GM19193 (cell line): Measurements from ENCODE around the gene FITM2.

Source experiments
- POLR2A ChIP-seq: IDR thresholded peaks from 4 replicates; pipeline ENCODE4 v1.6.1; 2011; ENCODE audit not compliant: insufficient read depth, insufficient read length; ENCODE audit errors: extremely low read depth

The FITM2 gene

DNA sequence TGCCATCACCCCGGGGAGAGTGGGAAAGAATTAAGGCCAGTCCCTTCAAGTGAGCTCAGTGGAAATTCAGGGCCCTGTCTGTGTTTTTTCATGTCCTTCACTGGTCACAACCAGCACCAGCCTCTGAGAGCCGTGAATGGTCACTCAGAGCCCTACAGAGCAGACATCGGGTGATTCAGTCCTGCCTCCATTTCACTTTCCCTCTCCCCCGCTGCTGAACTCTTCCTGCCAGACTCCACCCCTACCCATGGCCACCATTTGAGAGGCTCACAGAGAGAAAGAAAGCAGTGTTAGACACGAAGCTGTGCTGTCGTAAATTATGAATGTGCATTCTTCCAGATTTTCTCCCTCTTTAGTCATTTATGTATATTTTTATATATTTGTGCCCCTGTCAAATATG, 31.2 kb upstream of the FITM2 start:
- no peak for TF ChIP-seq POLR2A

DNA sequence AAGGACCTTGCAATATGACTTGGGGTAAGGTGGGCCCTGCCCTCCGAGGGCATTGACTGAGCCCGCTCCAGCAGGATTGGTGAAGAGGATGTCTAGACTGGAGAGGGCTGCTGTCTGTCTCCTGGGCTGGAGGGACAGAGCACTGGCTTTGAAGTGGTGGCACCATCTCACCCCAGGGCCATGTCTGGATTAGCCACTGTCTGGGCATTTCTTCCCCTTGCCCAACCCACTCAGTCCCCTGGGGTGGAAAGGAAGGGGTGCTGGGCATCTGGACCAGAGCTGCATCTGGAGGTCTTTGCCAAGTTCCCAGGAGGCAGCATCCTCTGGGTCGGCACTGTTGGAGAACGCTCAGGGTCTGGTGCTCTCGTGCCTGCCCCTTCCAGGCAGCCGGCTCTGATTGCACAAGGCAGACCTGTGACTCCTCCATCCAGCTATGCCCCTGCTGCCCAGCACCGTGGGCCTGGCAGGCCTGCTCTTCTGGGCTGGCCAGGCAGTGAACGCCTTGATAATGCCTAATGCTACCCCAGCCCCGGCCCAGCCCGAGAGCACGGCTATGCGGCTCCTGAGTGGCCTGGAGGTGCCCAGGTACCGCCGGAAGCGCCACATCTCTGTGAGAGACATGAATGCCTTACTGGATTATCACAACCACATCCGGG, 25.9 kb upstream of the FITM2 start, which contains the start of gene R3HDML:
Gene R3HDML, plus strand, starts transcription at position 319 of the 656 bp plus-strand sequence. Its CDS starts 115 bp downstream, at position 434.
- TF ChIP-seq POLR2A = no peak

DNA sequence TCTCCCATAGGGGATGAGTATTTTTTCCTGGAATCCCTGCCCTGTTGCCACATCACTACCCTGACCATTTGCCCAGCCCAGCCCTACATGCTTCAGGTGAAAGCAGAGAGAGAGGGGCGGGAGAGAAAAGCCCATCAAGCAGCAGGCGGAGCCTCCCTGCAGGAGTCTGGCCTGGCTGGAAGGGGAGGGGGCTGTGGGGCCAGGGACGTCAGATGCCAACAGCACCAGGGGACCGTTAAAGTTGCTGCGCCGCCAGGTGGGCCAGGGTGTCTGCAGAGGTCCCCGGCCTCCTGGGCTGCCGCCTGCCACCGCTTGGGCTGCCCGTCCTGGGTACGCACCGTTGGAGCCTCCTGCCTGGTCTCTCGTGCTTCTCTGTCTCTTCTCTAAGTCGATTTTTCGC, 25.1 kb upstream of the FITM2 start:
- no peak for TF ChIP-seq POLR2A

DNA sequence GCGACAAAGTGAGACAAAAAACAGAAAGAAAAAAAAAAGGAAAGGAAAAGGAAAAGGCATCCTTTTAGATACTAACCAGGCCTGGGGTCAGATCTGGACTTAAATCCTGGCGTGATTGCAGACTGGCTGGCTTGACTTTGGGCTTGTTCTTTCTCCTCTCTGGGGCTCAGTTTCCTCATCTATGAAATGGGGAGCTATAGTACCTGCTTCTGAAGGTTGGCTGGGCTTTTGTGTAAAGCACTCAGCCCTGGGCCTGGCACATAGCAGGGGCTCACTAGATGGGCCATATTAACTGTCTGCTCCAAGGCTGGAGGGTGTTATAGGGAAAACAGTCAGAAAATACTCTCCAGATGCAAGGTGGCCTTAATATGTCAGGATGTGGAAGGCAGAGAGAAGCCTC, 24.7 kb upstream of the FITM2 start:
- TF ChIP-seq POLR2A = no peak

DNA sequence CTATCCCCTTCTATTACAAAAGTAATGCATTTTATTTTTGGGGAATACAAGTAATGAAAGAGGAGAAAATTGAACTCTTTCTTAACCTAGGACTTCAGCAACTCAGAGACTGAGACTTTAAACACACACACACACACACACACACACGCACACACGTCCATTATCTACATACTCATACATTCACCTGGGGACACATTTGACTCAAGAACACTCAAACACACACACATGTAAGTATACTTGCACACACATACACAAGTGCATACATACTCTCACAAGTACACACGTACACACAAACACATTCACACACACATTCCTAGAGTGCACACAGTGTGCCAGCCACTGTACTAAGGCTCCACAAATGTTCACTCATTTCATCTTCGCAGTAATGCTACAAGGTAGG, 23.7 kb upstream of the FITM2 start:
- no peak for TF ChIP-seq POLR2A

DNA sequence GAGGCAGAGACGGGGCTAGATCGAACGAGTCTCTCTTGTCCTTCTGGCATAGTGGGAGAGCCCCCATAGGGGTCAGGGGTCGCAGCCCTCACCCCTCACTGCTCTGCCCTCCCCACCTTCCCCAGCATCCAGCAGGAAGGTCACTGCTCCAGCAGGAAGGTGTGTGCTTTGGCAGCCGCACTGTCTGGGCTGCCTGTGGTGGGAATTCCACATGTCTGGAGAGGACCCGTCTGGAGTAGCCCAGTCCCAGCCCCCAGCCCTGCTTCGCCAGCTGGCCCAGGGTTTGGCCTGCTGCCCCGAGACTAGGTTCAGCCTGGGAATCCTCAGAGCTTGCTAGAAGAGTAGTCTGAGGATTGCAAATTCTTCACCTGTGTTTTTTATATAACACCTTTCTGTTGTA, 23.3 kb upstream of the FITM2 start:
- TF ChIP-seq POLR2A = no peak

DNA sequence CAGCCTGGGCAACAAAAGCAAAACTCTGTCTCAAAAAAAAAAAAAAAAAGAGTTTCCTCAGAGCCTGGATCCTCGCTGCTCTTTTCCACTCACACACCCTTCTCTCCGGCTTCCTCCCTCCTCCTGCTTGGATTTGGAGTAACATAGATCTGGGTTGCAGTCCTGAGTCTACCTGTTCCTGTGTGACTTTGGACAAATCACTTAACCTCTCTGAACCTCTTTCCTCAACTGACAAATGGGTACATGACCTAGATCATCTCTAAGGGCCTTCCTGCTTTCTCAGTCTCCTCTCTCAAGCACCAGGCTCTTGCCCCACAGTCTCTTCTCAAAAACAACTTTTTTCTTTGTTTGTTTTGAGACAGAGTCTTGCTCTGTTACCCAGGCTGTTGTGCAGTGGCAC, 20.2 kb upstream of the FITM2 start:
- no peak for TF ChIP-seq POLR2A

DNA sequence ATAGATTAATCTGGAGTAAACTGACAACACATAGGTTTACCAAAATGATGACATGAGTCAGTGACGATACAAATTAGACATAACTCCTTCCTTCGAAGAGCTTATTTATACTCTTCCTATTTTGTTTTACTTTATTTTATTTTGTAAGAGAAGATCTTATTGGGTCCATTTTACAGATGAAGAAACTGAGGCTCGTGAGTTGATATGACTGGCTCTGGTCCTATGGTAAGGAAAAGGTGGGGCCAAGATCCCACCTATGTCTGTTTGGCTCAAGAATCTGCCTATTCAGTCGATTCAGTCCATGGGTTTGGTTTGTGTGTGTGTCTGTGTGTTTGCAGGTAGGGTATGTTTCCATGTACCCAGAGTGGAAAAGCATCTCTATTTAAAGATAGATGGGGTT, 17.4 kb upstream of the FITM2 start:
- no peak for TF ChIP-seq POLR2A

DNA sequence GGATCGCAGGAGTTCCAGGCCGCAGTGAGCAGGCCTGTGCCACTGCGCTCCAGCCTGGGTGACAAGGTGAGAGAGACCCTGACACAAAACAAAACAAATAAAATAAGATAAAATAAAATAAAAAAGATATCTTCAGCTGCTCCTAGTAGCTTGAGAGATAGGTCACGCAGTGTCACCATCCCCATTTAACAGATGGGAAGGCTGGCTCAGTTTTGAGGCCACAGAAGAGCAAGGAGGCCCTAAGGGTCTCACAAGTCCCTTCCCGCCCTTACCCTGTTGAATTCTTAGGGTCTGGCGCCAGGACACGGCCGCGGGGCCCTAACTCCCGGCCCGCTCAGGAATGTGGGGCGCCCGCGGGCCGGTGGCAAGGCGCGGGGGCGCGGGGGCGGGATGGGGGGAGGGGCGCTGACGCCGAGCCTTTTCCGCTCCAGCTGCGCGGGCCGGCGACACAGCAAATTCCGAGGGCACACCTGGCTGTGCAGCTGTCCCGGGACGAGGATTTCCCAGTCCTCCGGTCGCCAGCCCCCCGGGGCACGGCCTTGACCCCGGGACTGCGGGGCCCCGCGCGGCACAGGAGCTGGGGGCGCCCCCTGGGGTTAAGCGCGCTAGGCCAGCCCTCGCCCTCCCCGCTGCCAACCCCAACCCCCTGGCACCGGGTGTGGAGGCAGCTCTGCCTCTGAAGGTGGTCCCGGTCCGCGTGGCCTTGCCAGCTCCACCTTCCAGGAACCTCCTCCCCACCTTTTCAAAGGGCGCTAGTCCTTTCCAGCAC, 15.6 kb upstream of the FITM2 start:
- no peak for TF ChIP-seq POLR2A

DNA sequence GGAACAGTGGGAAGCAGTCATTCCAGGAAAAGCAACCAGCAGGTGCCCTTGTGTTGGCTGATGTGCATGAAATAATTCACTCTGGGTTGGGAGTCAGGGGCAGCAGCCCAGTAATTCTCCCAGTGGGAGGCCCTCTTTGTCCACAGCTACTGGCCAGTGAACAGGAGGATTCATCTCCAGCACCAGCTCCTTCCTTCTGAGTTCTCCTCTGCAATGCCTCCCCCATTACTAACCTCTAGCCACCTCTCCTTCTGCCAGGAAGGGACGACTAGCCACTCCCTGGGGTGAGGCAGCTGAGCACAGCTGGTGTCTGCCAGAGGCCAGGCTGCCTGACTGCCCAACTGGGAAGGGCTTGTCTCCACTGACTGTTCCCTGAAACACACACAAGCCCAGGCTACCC, 13.3 kb upstream of the FITM2 start:
- no peak for TF ChIP-seq POLR2A

DNA sequence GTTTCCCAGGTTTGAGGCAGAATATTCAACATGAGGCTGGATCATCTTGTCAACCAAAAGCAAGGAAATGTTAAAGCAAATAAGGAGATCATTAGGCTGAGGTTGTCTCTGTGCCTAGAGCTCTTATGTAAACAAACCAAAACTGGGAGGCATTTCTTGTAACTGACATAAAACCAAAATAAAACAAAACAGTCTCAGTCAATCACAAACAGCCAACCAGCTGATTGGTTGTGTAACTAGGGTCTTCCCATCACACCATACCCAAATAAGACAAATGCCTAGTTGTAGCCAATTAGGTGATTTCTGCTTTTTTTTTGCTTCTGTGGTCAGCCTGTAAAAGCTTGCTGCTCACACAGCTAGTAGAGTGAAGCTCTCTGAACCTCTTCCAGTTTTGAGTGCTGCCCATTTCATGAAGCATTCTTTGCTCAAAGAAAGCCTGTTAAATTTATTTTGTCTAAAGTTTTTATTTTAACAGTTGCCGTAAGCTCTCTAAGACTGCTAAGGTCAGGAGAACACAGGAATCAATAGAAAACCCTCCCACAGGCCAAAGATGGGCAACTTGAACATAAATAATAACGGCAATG, 8.9 kb upstream of the FITM2 start:
- TF ChIP-seq POLR2A = no peak

DNA sequence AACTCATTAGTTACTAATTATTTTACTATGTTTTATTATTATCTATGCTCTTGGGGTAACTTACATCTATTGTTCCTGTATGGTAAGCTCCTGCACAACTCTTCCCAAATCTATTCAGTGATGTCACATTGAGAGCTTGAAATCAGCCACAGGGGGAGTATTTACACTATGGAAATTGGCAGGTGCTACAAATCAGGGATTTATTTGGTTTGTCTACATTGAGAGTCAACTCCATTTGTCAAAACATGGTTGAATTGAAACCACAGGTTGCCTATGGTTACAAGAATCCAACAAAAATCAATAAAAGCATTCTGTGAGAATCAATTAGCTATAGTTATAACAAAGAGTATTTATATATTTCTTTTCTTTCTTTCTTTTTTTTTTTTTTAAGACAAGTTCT, 3.9 kb upstream of the FITM2 start:
- TF ChIP-seq POLR2A = no peak

DNA sequence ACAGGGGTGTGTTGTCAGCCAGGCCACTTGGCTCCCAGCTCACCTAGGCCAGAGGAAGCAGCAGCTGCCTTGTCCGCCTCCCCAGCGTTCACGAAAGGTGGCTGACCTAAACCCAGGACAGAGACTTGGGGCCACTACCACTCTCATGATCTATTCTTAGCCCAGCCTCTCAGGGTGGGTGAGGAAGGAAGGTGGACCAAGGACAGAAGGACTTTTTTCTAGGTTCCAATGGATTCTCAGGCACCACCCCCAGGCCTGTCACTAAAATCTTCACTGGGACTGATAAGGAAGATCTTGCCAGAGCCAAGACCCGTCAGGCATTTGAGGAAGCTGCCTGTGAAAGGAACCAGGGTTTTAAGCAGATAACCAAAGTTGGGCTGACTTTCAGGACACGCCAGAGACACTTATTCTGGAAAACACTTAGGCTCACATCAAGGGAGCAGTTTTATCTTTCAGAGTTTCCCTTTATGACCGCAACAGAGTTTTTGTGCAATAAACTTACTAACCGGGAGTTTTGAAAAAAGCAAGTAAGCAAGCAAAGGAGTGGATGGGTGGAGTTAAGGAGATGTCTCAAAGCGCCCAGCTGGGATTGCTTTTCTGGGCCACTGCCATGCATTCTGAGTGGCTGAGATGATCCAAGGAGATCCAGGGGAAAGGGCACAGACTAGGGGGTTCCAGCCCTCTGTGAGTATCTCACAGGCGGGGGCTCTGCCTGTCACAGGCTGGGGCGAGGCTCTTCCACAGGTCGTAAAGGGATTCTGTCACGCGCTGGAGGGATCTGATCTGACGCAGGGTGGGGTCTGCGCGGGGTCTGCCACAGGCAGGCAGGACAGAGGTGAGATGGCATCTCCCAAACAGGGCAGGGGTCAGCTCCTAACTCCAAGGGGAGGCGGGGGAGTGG, 989 bp downstream of the FITM2 start:
- no peak for TF ChIP-seq POLR2A

DNA sequence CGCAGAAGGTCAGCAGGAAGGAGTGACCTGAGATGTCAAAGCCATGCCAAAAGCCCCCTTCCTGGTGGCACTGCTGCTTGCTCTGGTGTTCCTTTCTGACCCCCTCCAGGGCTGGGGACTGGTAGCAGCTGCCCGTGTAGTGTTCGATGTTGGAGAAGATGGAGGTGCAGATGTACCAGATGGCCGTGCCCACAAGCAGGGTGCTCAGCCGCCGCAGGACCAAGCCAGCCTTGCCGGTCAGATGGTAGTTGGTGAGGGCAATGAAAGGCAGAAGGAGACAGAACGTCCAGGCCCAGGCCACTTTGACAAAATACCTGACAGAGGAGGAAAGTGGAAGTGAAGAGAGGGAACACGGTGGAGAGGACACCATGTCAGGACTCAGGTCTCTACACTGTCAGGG, 4.1 kb downstream of the FITM2 start:
- TF ChIP-seq POLR2A = no peak

DNA sequence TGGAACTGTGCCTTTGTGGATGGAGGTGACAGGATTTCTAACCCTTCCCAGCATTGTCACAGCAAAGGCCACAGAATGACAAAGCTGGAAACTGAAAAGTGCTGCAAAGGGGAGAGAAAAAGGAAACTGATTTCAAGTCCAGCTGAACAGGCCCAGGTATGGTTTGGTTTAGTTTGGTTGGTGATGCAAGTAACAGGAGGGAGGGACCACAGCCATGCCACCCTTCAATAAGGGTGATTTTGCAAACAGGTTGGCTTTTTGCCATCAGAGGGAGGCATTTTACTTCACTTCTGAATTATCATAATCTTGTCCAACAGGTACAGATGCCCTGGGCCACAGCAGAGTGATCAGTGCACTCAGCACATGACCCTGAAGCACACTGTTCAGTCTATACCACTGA, 6.6 kb downstream of the FITM2 start:
- no peak for TF ChIP-seq POLR2A

DNA sequence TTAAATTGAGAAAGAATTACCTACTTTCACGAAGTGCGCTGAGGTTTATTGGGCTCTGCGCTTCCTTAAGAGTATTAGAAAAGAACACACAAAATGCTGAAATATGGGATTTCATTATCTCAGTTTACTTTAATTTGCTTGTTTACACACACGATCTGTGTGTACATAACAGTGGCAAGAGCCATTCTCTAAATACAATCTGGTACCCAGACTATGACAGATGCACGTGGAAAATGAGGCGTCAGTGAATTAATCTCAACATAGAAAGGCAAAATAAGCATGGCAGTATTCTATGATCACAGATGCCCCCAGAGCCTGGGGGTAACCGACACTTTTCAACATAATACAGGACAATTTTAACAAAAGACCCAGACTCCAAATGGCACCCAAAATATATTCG, 8.3 kb downstream of the FITM2 start:
- no peak for TF ChIP-seq POLR2A

DNA sequence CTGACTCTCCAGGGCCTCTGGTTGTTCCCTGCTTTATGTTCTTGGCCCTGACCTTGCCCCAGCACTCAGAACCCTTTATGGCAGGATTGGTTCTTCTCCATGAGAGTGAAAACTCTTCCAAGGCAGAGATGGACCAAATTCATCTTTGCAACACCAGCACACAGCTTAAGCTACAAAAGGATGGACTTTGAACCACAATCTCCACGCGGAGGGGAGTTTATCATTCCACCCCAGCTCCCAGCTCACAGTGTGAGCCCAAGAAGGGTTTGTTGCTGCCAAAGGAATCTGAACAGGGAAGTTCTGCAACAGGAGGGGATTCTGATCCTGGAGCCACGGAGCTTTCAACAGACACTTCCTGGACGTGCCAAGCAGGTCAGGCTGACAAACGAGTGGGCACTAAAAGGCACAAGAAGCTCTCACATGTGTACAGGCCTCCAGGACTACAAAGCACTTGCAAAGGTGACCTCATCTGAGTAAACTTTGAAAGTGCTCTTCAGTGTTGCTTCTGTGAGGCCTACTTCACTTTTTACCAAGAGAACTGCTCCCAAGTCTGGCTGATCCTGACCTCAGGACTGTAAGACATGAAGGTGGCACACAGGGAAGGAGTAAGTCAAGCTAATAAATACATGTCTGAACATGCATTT, 8.9 kb downstream of the FITM2 start:
- no peak for TF ChIP-seq POLR2A
